GM23338 (cell line): ENCODE data around the gene AGBL4. TPM values are rescaled to one million over a fixed set of nuclear protein-coding genes. Genes with fewer than 3 reads are reported as not detected.

ENCODE experiments used
- ATAC-seq: fragments of 200-7000 bp; cut with Tn5 transposase; 3 replicates; pipeline ENCODE4 v1.9.1; 2020
- DNase-seq: peaks from one replicate; pipeline ENCODE4 v3.0.0-alpha.2; 2015; ENCODE audit warnings: low spot score
- H2AFZ ChIP-seq: fragments of 200-600 bp; sonication (generic); 2 replicates; pipeline ENCODE4 v1.8.0; 2016; ENCODE audit warnings: antibody characterized with exemption, mild to moderate bottlenecking, moderate library complexity
- H3F3A ChIP-seq: fragments of 200-600 bp; sonication (generic); replicated peaks from 2 replicates; pipeline ENCODE4 v1.8.0; 2017; ENCODE audit warnings: antibody characterized with exemption, mixed run types, low read depth
- H3K27ac ChIP-seq: fragments of 200-600 bp; sonication (generic); 2 replicates; pipeline ENCODE4 v1.6.1; 2016; ENCODE audit warnings: low read depth
- H3K27me3 ChIP-seq: fragments of 200-600 bp; sonication (generic); 2 replicates; pipeline ENCODE4 v1.8.0; 2016; ENCODE audit warnings: mild to moderate bottlenecking, mixed run types, moderate library complexity; ENCODE audit not compliant: insufficient read depth
- H3K36me3 ChIP-seq: fragments of 200-600 bp; sonication (generic); 2 replicates; pipeline ENCODE4 v1.8.0; 2016; ENCODE audit warnings: mild to moderate bottlenecking; ENCODE audit not compliant: insufficient read depth
- H3K4me1 ChIP-seq: fragments of 200-600 bp; sonication (generic); 2 replicates; pipeline ENCODE4 v1.8.0; 2016; ENCODE audit warnings: mild to moderate bottlenecking, moderate library complexity; ENCODE audit not compliant: insufficient read depth
- H3K4me2 ChIP-seq: fragments of 200-600 bp; sonication (generic); 2 replicates; pipeline ENCODE4 v1.7.1; 2017; ENCODE audit warnings: mixed run types
- H3K4me3 ChIP-seq: fragments of 200-600 bp; sonication (generic); 2 replicates; pipeline ENCODE4 v1.6.1; 2016; ENCODE audit warnings: mixed run types
- H3K79me2 ChIP-seq: fragments of 200-600 bp; sonication (generic); replicated peaks from 2 replicates; pipeline ENCODE4 v1.8.0; 2017; ENCODE audit warnings: mild to moderate bottlenecking; ENCODE audit not compliant: insufficient read depth
- H3K9me2 ChIP-seq: fragments of 200-600 bp; sonication (generic); 2 replicates; pipeline ENCODE4 v1.8.0; 2017; ENCODE audit not compliant: insufficient read depth
- H4K20me1 ChIP-seq: fragments of 200-600 bp; sonication (generic); replicated peaks from 2 replicates; pipeline ENCODE4 v1.8.0; 2017; ENCODE audit warnings: mild to moderate bottlenecking; ENCODE audit not compliant: insufficient read depth
- H3K27ac Mint-ChIP-seq: 2 replicates; pipeline ENCODE4 v1.8.0; 2020; ENCODE audit warnings: inconsistent platforms, mild to moderate bottlenecking, moderate library complexity, mixed read lengths
- H3K27me3 Mint-ChIP-seq: 3 replicates; pipeline ENCODE4 v1.8.0; 2022; ENCODE audit warnings: low read depth, mild to moderate bottlenecking, moderate library complexity, mixed read lengths, inconsistent platforms; ENCODE audit not compliant: insufficient read depth, poor library complexity
- H3K36me3 Mint-ChIP-seq: 3 replicates; pipeline ENCODE4 v1.8.0; 2021; ENCODE audit warnings: low read depth, mild to moderate bottlenecking, inconsistent platforms, moderate library complexity, mixed read lengths
- H3K4me1 Mint-ChIP-seq: 3 replicates; pipeline ENCODE4 v1.8.0; 2020; ENCODE audit warnings: mild to moderate bottlenecking, inconsistent platforms, mixed read lengths
- H3K4me3 Mint-ChIP-seq: 3 replicates; pipeline ENCODE4 v1.8.0; 2021; ENCODE audit warnings: moderate library complexity, mild to moderate bottlenecking, inconsistent platforms, mixed read lengths
- H3K9me3 Mint-ChIP-seq: 3 replicates; pipeline ENCODE4 v1.8.0; 2020; ENCODE audit warnings: moderate library complexity, mild to moderate bottlenecking, inconsistent platforms, mixed read lengths
- CREB1 ChIP-seq: fragments of 250-450 bp; sonication (Bioruptor Pico); IDR thresholded peaks from 2 replicates; pipeline ENCODE4 v1.5.0; 2020; ENCODE audit warnings: low read depth, mild to moderate bottlenecking, moderate library complexity
- CTCF ChIP-seq, 2 experiments: fragments of 200-600 bp in 1 of 2; sonication (generic) in 1 of 2; conservative IDR thresholded peaks; 2 replicates each; pipeline versions ENCODE4 v1.5.1 to v1.6.1; 2016 to 2017; ENCODE audit warnings: antibody characterized with exemption in 2 of 2, low read depth in 2 of 2, mild to moderate bottlenecking in 2 of 2, moderate library complexity in 1 of 2
- EZH2 ChIP-seq: fragments of 200-600 bp; sonication (generic); IDR thresholded peaks from one replicate; pipeline ENCODE4 v1.8.0; 2017; ENCODE audit warnings: antibody characterized with exemption, mild to moderate bottlenecking, low read depth; ENCODE audit not compliant: unreplicated experiment
- EZH2phosphoT487 ChIP-seq: fragments of 200-600 bp; sonication (generic); IDR thresholded peaks from one replicate; pipeline ENCODE4 v1.8.1; 2018; ENCODE audit warnings: antibody characterized with exemption; ENCODE audit not compliant: unreplicated experiment
- JUNB ChIP-seq: IDR thresholded peaks from one replicate; pipeline ENCODE4 v1.6.1; 2016; ENCODE audit warnings: antibody characterized with exemption; ENCODE audit not compliant: unreplicated experiment
- NANOG ChIP-seq: IDR thresholded peaks from 2 replicates; pipeline ENCODE4 v1.6.1; 2016; ENCODE audit warnings: antibody characterized with exemption, borderline replicate concordance
- REST ChIP-seq: IDR thresholded peaks from one replicate; pipeline ENCODE4 v1.6.1; 2018; ENCODE audit warnings: antibody characterized with exemption; ENCODE audit not compliant: unreplicated experiment
- STAT1 ChIP-seq: IDR thresholded peaks from one replicate; pipeline ENCODE4 v1.6.1; 2016; ENCODE audit warnings: antibody characterized with exemption; ENCODE audit not compliant: unreplicated experiment
- ZNF114 ChIP-seq: fragments of 250-450 bp; sonication (Bioruptor Pico); IDR thresholded peaks from 2 replicates; pipeline ENCODE4 v1.5.0; 2020; ENCODE audit warnings: mild to moderate bottlenecking, moderate library complexity
- ZNF331 ChIP-seq: fragments of 250-450 bp; sonication (Bioruptor Pico); IDR thresholded peaks from 2 replicates; pipeline ENCODE4 v1.5.0; 2020; ENCODE audit warnings: low read depth, mild to moderate bottlenecking, moderate library complexity
- polyA plus RNA-seq: library from polyadenylated mRNA; unstranded; fragments of >200 nt; fragmentation: Nextera tagmentation; extraction: Ambion mirVana; gene quantifications from 2 replicates; pipeline ENCODE4 v1.2.1, GENCODE V29; 2016
- total RNA-seq: library from RNA; depleted of rRNA; stranded (reverse); fragments of >200 nt; shearing (Covaris generic); gene quantifications from 2 replicates; pipeline ENCODE4 v1.2.3, GENCODE V29; 2014
- TF ChIP-seq, protein P1 (sequence below): IDR thresholded peaks from 2 replicates; pipeline ENCODE4 v1.6.1; 2016; ENCODE audit warnings: antibody characterized with exemption

Gene AGBL4
- total and polyA plus RNA-seq, 2 experiments from 2014 or later, result 0.91 to 1.5 TPM

GRCh38 chr1:48610628-48611542 is 1412.9 kb downstream of the AGBL4 start (continued):
- no peak for TF ChIP-seq CTCF (conservative IDR thresholded peaks at IDR 0.05; ENCODE audit: low read depth in 2 of 2)
- no peak for TF ChIP-seq EZH2phosphoT487
- TF ChIP-seq ZNF114, result no peak
- TF ChIP-seq REST, result no peak
- TF ChIP-seq ZNF331 (CRISPR knock-in tag), result no peak
- no peak for TF ChIP-seq STAT1
- TF ChIP-seq CREB1 (CRISPR knock-in tag), result no peak

DNA sequence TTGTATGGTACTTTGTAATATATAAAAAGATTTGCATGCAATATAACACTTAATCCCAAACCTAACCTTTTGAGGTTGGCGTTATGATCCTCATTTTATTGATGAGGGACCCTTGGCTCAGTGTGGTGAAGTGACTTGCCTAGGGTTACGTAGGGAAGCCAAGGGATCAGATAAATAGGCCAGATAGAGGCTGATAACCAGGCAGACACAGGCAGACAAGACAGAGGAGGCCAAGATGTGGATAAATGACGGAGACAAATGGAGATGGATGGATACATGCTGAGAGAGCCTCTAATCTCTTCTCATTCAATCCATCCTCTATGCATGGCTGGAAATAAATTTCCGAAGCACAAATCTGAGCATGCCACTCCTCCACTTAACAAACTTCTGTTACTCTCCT is 1414.9 kb downstream of the AGBL4 start:
- no peaks in the 10 kb centered on the region for H3K36me3 Mint-ChIP-seq
- H3K9me3 Mint-ChIP-seq, result no peaks in the 10 kb centered on the region
- Histone ChIP-seq H3K36me3 (no peaks in the 10 kb centered on the region), H3K4me1 (no peaks in the 10 kb centered on the region), H3K4me2 (no peak overlapping the region), H4K20me1 (no peaks in the 10 kb centered on the region), H2AFZ (no peak overlapping the region), H3K79me2 (no peaks in the 10 kb centered on the region), H3K27ac (no peak overlapping the region), H3F3A (no peaks in the 10 kb centered on the region), H3K27me3 (no peaks in the 10 kb centered on the region), H3K9me2 (no peaks in the 10 kb centered on the region), H3K4me3 (no peak overlapping the region)
- no peak overlapping the region for H3K4me3 Mint-ChIP-seq
- no peak overlapping the region for H3K27ac Mint-ChIP-seq
- DNase-seq (no peak), ATAC-seq (no peak)
- no peaks in the 10 kb centered on the region for H3K4me1 Mint-ChIP-seq
- peaks cover 2% of the 10 kb centered on the region for H3K27me3 Mint-ChIP-seq
- no peak for TF ChIP-seq NANOG
- no peak for TF ChIP-seq CREB1 (CRISPR knock-in tag)
- no peak for TF ChIP-seq EZH2phosphoT487
- TF ChIP-seq ZNF331 (CRISPR knock-in tag), result no peak
- TF ChIP-seq, protein P1, sequence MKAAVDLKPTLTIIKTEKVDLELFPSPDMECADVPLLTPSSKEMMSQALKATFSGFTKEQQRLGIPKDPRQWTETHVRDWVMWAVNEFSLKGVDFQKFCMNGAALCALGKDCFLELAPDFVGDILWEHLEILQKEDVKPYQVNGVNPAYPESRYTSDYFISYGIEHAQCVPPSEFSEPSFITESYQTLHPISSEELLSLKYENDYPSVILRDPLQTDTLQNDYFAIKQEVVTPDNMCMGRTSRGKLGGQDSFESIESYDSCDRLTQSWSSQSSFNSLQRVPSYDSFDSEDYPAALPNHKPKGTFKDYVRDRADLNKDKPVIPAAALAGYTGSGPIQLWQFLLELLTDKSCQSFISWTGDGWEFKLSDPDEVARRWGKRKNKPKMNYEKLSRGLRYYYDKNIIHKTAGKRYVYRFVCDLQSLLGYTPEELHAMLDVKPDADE, result no peak
- no peak for TF ChIP-seq STAT1
- no peak for TF ChIP-seq EZH2
- TF ChIP-seq JUNB, result no peak
- no peak for TF ChIP-seq REST
